Measurements from ENCODE around the gene BMP8B.

BMP8B gene

DNA sequence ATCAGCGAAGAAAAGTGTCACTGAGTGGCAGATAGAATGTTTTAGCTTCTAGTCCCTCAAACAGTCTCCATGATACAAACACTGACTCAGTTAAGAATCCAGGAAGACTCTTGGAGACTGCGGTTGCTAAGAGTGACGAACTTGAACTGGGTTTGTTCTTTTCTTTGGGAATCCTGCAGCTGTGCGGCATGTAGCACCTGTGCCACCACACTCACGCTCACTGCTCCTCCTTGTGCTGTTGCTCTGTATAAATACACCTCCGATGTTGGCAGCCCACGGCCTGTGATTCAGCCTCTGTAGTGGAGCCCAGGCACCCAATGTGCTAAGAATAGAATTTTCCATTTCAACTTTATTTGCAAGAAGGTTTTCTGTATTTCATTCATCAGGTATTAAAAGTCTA lies 55.5 kb downstream of the BMP8B start:
- Histone ChIP-seq H2BK15ac (ENCODE audit: low read depth, poor library complexity, severe bottlenecking) (no peak overlapping the region), H3K36me3 (ENCODE audit: control insufficient read depth in 1 of 2, insufficient read depth in 2 of 2, low read depth in 1 of 2, low read length in 2 of 2) (no peaks in the 10 kb centered on the region), H2BK12ac (ENCODE audit: low read length in 2 of 2) (no peak overlapping the region), H2BK120ac (ENCODE audit: low read depth, low read length) (no peak overlapping the region), H3K27me3 (ENCODE audit: control insufficient read depth in 1 of 2, insufficient read depth in 1 of 2, low read length in 2 of 2) (peaks cover 56 to 68% of the 10 kb centered on the region in 2 experiments), H3K18ac (ENCODE audit: low read depth in 1 of 2, low read length in 2 of 2) (no peak overlapping the region), H3K4me3 (ENCODE audit: insufficient read depth in 1 of 2, low read depth in 1 of 2, low read length in 2 of 2) (no peak overlapping the region), H4K8ac (ENCODE audit: low read length) (no peak overlapping the region), H3K79me1 (replicated peaks; ENCODE audit: low read length, poor library complexity, severe bottlenecking) (no peaks in the 10 kb centered on the region), H3K14ac (ENCODE audit: low read length in 2 of 2) (no peak overlapping the region), H2BK5ac (ENCODE audit: low read depth, low read length, poor library complexity, severe bottlenecking) (no peak overlapping the region), H3K4me2 (ENCODE audit: low read length, poor library complexity, severe bottlenecking) (no peak overlapping the region), H3K4ac (ENCODE audit: low read depth in 1 of 2, low read length in 2 of 2) (no peak overlapping the region), H2AFZ (ENCODE audit: low read depth, low read length) (no peak overlapping the region), H3K9me3 (ENCODE audit: control insufficient read depth, low read length) (no peaks in the 10 kb centered on the region), H4K91ac (ENCODE audit: low read length) (peak overlapping the region; percentile 52), H3K4me1 (ENCODE audit: control insufficient read depth, insufficient read depth, low read depth, low read length) (no peaks in the 10 kb centered on the region), H2AK5ac (ENCODE audit: low read length, severe bottlenecking) (no peak overlapping the region), H3K23ac (ENCODE audit: low read length in 2 of 2) (no peak overlapping the region), H3K27ac (ENCODE audit: low read length, poor library complexity, severe bottlenecking) (no peak overlapping the region), H3K9ac (ENCODE audit: low read length) (no peak overlapping the region)
- WGBS: 91% methylated on average over 7 of the region's 7 CpGs
- DNase-seq: no peak

DNA sequence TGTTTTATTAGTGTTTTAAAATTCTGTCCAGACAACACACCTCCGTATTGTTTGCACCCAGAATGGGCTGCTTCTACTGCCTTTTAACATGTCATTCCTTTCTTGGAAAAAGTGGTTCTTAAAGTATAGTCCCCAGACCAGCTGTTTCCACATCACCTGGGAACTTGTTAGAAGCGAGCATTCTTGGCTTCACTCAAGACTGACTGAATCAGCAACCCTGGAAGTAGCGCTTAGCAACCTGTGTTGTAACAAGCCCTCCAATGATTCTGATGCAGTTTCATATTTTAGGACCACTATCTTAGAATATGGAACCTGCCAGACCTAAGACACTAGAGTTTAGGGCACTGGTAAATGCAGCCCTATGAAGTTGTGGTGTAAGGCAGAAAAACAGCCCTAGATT lies 55.9 kb downstream of the BMP8B start:
- Histone ChIP-seq H2AK5ac (ENCODE audit: low read length, severe bottlenecking) (no peak overlapping the region), H4K8ac (ENCODE audit: low read length) (no peak overlapping the region), H3K9ac (ENCODE audit: low read length) (no peak overlapping the region), H3K18ac (ENCODE audit: low read depth in 1 of 2, low read length in 2 of 2) (no peak overlapping the region), H3K4me3 (ENCODE audit: insufficient read depth in 1 of 2, low read depth in 1 of 2, low read length in 2 of 2) (no peak overlapping the region), H3K36me3 (ENCODE audit: control insufficient read depth in 1 of 2, insufficient read depth in 2 of 2, low read depth in 1 of 2, low read length in 2 of 2) (no peaks in the 10 kb centered on the region), H3K9me3 (ENCODE audit: control insufficient read depth, low read length) (no peaks in the 10 kb centered on the region), H3K23ac (ENCODE audit: low read length in 2 of 2) (no peak overlapping the region), H2BK15ac (ENCODE audit: low read depth, poor library complexity, severe bottlenecking) (no peak overlapping the region), H2AFZ (ENCODE audit: low read depth, low read length) (no peak overlapping the region), H3K4ac (ENCODE audit: low read depth in 1 of 2, low read length in 2 of 2) (no peak overlapping the region), H2BK5ac (ENCODE audit: low read depth, low read length, poor library complexity, severe bottlenecking) (no peak overlapping the region), H3K27ac (ENCODE audit: low read length, poor library complexity, severe bottlenecking) (no peak overlapping the region), H3K27me3 (ENCODE audit: control insufficient read depth in 1 of 2, insufficient read depth in 1 of 2, low read length in 2 of 2) (peaks cover 60 to 72% of the 10 kb centered on the region in 2 experiments), H3K14ac (ENCODE audit: low read length in 2 of 2) (no peak overlapping the region), H2BK12ac (ENCODE audit: low read length in 2 of 2) (no peak overlapping the region), H3K4me2 (ENCODE audit: low read length, poor library complexity, severe bottlenecking) (no peak overlapping the region), H4K91ac (ENCODE audit: low read length) (no peak overlapping the region), H3K4me1 (ENCODE audit: control insufficient read depth, insufficient read depth, low read depth, low read length) (no peaks in the 10 kb centered on the region), H3K79me1 (replicated peaks; ENCODE audit: low read length, poor library complexity, severe bottlenecking) (no peaks in the 10 kb centered on the region), H2BK120ac (ENCODE audit: low read depth, low read length) (no peak overlapping the region)
- no peak for DNase-seq
- 58% methylated on average over 2 of the region's 3 CpGs for WGBS

DNA sequence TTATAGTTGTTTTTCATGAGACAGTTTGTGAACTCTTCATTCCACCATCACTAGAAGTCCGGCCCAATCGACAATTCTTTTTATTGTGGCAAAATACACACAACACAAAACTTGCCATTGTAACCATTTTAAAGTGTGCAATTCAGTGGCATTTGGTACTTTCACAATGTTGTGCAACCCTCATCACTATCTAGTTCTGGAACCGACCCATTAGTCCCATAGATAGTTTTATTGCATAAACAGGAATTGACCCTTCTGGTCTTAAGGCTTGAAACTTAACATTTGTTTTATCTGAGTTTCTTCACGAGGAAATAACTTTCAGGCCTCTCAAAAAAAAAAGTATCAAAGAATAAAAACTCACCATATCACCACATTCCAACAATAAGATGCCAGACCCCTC lies 58.8 kb downstream of the BMP8B start:
- no peak overlapping the region for H2BK120ac ChIP-seq (ENCODE audit: low read depth, low read length)
- no peak overlapping the region for H3K4me2 ChIP-seq (ENCODE audit: low read length, poor library complexity, severe bottlenecking)
- no peak overlapping the region for H3K14ac ChIP-seq (ENCODE audit: low read length in 2 of 2)
- H3K27ac ChIP-seq (ENCODE audit: low read length, poor library complexity, severe bottlenecking): no peak overlapping the region
- H3K9me3 ChIP-seq (ENCODE audit: control insufficient read depth, low read length): no peaks in the 10 kb centered on the region
- H4K8ac ChIP-seq (ENCODE audit: low read length): no peak overlapping the region
- 44% methylated on average over 3 of the region's 4 CpGs for WGBS
- H3K4me3 ChIP-seq (ENCODE audit: insufficient read depth in 1 of 2, low read depth in 1 of 2, low read length in 2 of 2): no peak overlapping the region
- no peak overlapping the region for H3K18ac ChIP-seq (ENCODE audit: low read depth in 1 of 2, low read length in 2 of 2)
- no peaks in the 10 kb centered on the region for H3K4me1 ChIP-seq (ENCODE audit: control insufficient read depth, insufficient read depth, low read depth, low read length)
- H2AFZ ChIP-seq (ENCODE audit: low read depth, low read length): no peak overlapping the region
- H2AK5ac ChIP-seq (ENCODE audit: low read length, severe bottlenecking): no peak overlapping the region
- H3K27me3 ChIP-seq (ENCODE audit: control insufficient read depth in 1 of 2, insufficient read depth in 1 of 2, low read length in 2 of 2): peaks cover 67 to 83% of the 10 kb centered on the region in 2 experiments
- no peak overlapping the region for H4K91ac ChIP-seq (ENCODE audit: low read length)
- no peak for DNase-seq
- no peak overlapping the region for H2BK12ac ChIP-seq (ENCODE audit: low read length in 2 of 2)
- H3K36me3 ChIP-seq (ENCODE audit: control insufficient read depth in 1 of 2, insufficient read depth in 2 of 2, low read depth in 1 of 2, low read length in 2 of 2): no peaks in the 10 kb centered on the region
- H3K23ac ChIP-seq (ENCODE audit: low read length in 2 of 2): no peak overlapping the region
- H2BK5ac ChIP-seq (ENCODE audit: low read depth, low read length, poor library complexity, severe bottlenecking): no peak overlapping the region
- H3K4ac ChIP-seq (ENCODE audit: low read depth in 1 of 2, low read length in 2 of 2): no peak overlapping the region
- H2BK15ac ChIP-seq (ENCODE audit: low read depth, poor library complexity, severe bottlenecking): no peak overlapping the region
- no peak overlapping the region for H3K9ac ChIP-seq (ENCODE audit: low read length)
- no peaks in the 10 kb centered on the region for H3K79me1 ChIP-seq (replicated peaks; ENCODE audit: low read length, poor library complexity, severe bottlenecking)

DNA sequence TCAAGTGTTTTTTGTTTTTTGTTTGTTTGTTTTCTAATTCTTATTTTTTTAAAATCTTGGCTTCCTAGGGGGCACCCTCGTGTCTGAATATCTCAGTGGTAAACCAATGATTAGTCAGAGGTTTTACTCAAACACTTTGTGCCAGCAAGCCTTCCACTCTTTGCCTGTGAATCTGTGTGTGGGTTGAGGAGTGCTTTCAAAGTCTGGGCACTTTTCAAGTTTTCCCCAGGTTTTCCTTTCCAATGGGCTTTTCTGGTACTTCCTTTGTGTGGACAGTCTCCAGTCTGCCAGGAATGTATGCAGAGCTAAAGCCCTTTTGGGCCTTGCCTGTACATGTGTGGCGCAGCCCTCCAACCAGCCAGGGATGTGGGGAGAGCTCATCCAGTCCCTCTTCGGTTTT lies 59.6 kb downstream of the BMP8B start:
- WGBS: 49% methylated on average over 3 of the region's 3 CpGs
- Histone ChIP-seq H4K91ac (ENCODE audit: low read length) (no peak overlapping the region), H3K18ac (ENCODE audit: low read depth in 1 of 2, low read length in 2 of 2) (no peak overlapping the region), H2BK120ac (ENCODE audit: low read depth, low read length) (no peak overlapping the region), H4K8ac (ENCODE audit: low read length) (no peak overlapping the region), H3K79me1 (replicated peaks; ENCODE audit: low read length, poor library complexity, severe bottlenecking) (no peaks in the 10 kb centered on the region), H2BK5ac (ENCODE audit: low read depth, low read length, poor library complexity, severe bottlenecking) (no peak overlapping the region), H3K4me3 (ENCODE audit: insufficient read depth in 1 of 2, low read depth in 1 of 2, low read length in 2 of 2) (no peak overlapping the region), H3K27ac (ENCODE audit: low read length, poor library complexity, severe bottlenecking) (no peak overlapping the region), H3K4me1 (ENCODE audit: control insufficient read depth, insufficient read depth, low read depth, low read length) (no peaks in the 10 kb centered on the region), H3K9me3 (ENCODE audit: control insufficient read depth, low read length) (no peaks in the 10 kb centered on the region), H3K36me3 (ENCODE audit: control insufficient read depth in 1 of 2, insufficient read depth in 2 of 2, low read depth in 1 of 2, low read length in 2 of 2) (no peaks in the 10 kb centered on the region), H3K27me3 (ENCODE audit: control insufficient read depth in 1 of 2, insufficient read depth in 1 of 2, low read length in 2 of 2) (peaks cover 68 to 84% of the 10 kb centered on the region in 2 experiments), H2BK15ac (ENCODE audit: low read depth, poor library complexity, severe bottlenecking) (no peak overlapping the region), H3K4ac (ENCODE audit: low read depth in 1 of 2, low read length in 2 of 2) (no peak overlapping the region), H2AK5ac (ENCODE audit: low read length, severe bottlenecking) (no peak overlapping the region), H2AFZ (ENCODE audit: low read depth, low read length) (no peak overlapping the region), H3K23ac (ENCODE audit: low read length in 2 of 2) (no peak overlapping the region), H2BK12ac (ENCODE audit: low read length in 2 of 2) (no peak overlapping the region), H3K14ac (ENCODE audit: low read length in 2 of 2) (no peak overlapping the region), H3K9ac (ENCODE audit: low read length) (no peak overlapping the region), H3K4me2 (ENCODE audit: low read length, poor library complexity, severe bottlenecking) (no peak overlapping the region)
- no peak for DNase-seq
